Esophagus muscularis mucosa (tissue), 4 donors: ENCODE results near the gene PRDM5. TPM values are rescaled to one million over a fixed set of nuclear protein-coding genes. Genes with fewer than 3 reads are reported as not detected.

Experiments
- DNase-seq: peaks from one replicate; pipeline ENCODE4 v3.0.0-alpha.2; 2017; ENCODE audit errors: extremely low spot score
- H3K27ac ChIP-seq, 4 donors: fragments of 200-600 bp; sonication (generic); replicated peaks in 1 of 4; 1 replicate in 3 of 4; 2 replicates in 1 of 4; pipeline ENCODE4 v1.5.1; 2016 to 2019; ENCODE audit warnings: mild to moderate bottlenecking in 1 of 4
- H3K27me3 ChIP-seq, 4 donors: fragments of 200-600 bp; sonication (generic); one replicate each; pipeline versions ENCODE4 v1.5.1 to v1.6.0; 2016 to 2019
- H3K36me3 ChIP-seq, 4 donors: fragments of 200-600 bp; sonication (generic); one replicate each; pipeline ENCODE4 v1.5.1; 2016 to 2019
- H3K4me1 ChIP-seq, 4 donors: fragments of 200-600 bp; sonication (generic); one replicate each; pipeline ENCODE4 v1.5.1; 2016 to 2019
- H3K4me3 ChIP-seq, 4 donors: fragments of 200-600 bp; sonication (generic); 1 replicate in 2 of 4; 2 replicates in 2 of 4; pipeline ENCODE4 v1.5.1; 2016 to 2019; ENCODE audit warnings: mild to moderate bottlenecking in 4 of 4, moderate library complexity in 1 of 4
- H3K9me3 ChIP-seq, 4 donors: fragments of 200-600 bp; sonication (generic); 1 replicate in 3 of 4; 2 replicates in 1 of 4; pipeline ENCODE4 v1.5.1; 2016 to 2019
- EP300 ChIP-seq: sonication (generic); formaldehyde crosslinking; IDR thresholded peaks from one replicate; pipeline ENCODE4 v1.6.1; 2017; ENCODE audit warnings: antibody characterized with exemption
- POLR2A ChIP-seq: fragments of 450-650 bp; IDR thresholded peaks from one replicate; pipeline ENCODE4 v1.6.1; 2017; ENCODE audit warnings: antibody characterized with exemption, moderate library complexity, mild to moderate bottlenecking, low read depth
- POLR2AphosphoS5 ChIP-seq, 2 donors: sonication (generic); formaldehyde crosslinking; IDR thresholded peaks; one replicate each; pipeline ENCODE4 v1.6.1; 2017; ENCODE audit warnings: antibody characterized with exemption in 2 of 2
- WGBS: methylation state at CpG from one replicate; pipeline ENCODE4 v1.1.5; 2018; 5-methylcytosine and 5-hydroxymethylcytosine counted together
- intact Hi-C: fragments of 100-400 bp; cut with DNase I; formaldehyde crosslinking; loops from one replicate; pipeline ENCODE4 v1.15.1; 2023
- total RNA-seq, 4 donors: library from RNA; depleted of rRNA; stranded (reverse); fragments of >200 nt; gene quantifications; one replicate each; pipeline versions ENCODE4 v1.1.0 to v1.2.1, GENCODE V29; 2016
- TF ChIP-seq, protein P1 (sequence below), 3 experiments: fragments of 200-600 bp in 2 of 3; fragments of 450-650 bp in 1 of 3; sonication (generic) in 2 of 3; IDR thresholded peaks; one replicate each; pipeline ENCODE4 v1.5.1; 2017 to 2019; ENCODE audit warnings: antibody characterized with exemption in 3 of 3, mild to moderate bottlenecking in 2 of 3, moderate library complexity in 1 of 3

The PRDM5 gene
- total RNA-seq, 4 donors from 2014 or later: 10.8 to 17.0 (median 15.4) TPM

DNA sequence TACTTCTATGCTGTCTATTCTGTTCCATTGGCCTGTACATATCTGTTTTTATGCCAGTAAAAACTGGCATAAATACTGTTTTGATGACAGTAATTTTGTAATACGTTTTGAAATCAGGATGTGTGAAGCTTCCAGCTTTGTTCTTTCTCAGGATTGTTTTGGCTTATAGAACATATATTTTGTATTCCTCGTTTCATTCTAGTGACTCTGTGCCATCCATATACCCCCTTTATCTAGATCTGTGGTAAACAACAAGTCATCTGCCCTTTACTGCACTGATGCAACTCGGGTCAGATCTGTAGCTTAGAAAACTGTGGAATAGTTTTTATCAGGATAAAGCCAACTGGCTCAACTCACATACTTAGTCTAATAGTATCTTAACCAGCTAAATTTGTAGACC, 233.7 kb downstream of the PRDM5 start:
- intact Hi-C loops: no loop called here
- Histone ChIP-seq H3K4me3 (no peak overlapping the region), H3K36me3 (no peaks in the 10 kb centered on the region), H3K27me3 (no peaks in the 10 kb centered on the region), H3K4me1 (peaks cover 0 to 8% (median 0%) of the 10 kb centered on the region in 4 donors), H3K9me3 (no peaks in the 10 kb centered on the region), H3K27ac (no peak overlapping the region)
- WGBS: 88% methylated on average over 3 of the region's 3 CpGs
- TF ChIP-seq POLR2A (no peak), EP300 (no peak), POLR2AphosphoS5 (IDR thresholded peaks at IDR 0.05) (no peak)
- TF ChIP-seq, protein P1, sequence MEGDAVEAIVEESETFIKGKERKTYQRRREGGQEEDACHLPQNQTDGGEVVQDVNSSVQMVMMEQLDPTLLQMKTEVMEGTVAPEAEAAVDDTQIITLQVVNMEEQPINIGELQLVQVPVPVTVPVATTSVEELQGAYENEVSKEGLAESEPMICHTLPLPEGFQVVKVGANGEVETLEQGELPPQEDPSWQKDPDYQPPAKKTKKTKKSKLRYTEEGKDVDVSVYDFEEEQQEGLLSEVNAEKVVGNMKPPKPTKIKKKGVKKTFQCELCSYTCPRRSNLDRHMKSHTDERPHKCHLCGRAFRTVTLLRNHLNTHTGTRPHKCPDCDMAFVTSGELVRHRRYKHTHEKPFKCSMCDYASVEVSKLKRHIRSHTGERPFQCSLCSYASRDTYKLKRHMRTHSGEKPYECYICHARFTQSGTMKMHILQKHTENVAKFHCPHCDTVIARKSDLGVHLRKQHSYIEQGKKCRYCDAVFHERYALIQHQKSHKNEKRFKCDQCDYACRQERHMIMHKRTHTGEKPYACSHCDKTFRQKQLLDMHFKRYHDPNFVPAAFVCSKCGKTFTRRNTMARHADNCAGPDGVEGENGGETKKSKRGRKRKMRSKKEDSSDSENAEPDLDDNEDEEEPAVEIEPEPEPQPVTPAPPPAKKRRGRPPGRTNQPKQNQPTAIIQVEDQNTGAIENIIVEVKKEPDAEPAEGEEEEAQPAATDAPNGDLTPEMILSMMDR (IDR thresholded peaks at IDR 0.05): no peak
- no peak for DNase-seq

DNA sequence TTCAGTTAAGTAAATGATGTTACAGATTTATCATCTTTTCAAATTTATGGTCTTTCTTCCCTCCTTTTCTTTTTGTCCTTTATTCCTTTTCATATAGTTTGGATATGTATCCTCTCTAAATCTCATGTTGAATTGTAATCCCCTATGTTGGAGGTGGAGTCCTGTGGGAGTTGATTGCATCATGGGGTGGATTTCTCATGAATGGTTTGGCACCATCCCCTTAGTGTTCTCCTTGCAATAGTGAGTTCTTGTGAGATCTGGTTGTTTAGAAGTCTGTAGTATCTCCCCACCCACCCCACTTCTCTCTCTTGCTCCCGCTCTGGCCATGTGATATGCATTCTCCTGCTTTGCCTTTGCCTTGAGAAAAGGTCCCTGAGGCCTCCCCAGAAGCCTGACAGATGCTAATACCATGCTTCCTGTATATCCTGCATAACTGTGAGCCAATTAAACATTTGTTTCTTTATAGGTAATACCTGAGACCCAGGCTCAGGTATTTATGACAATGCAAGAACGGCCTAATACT, 236.7 kb downstream of the PRDM5 start:
- Histone ChIP-seq H3K4me3 (no peak overlapping the region), H3K27ac (no peak overlapping the region), H3K27me3 (no peaks in the 10 kb centered on the region), H3K36me3 (no peaks in the 10 kb centered on the region), H3K9me3 (no peaks in the 10 kb centered on the region), H3K4me1 (no peaks in the 10 kb centered on the region)
- DNase-seq: no peak
- intact Hi-C loops: no loop called here
- TF ChIP-seq, protein P1 (IDR thresholded peaks at IDR 0.05): no peak
- no peak for TF ChIP-seq EP300
- TF ChIP-seq POLR2A: no peak
- TF ChIP-seq POLR2AphosphoS5 (IDR thresholded peaks at IDR 0.05): no peak
- 86% methylated on average over 2 of the region's 2 CpGs for WGBS

DNA sequence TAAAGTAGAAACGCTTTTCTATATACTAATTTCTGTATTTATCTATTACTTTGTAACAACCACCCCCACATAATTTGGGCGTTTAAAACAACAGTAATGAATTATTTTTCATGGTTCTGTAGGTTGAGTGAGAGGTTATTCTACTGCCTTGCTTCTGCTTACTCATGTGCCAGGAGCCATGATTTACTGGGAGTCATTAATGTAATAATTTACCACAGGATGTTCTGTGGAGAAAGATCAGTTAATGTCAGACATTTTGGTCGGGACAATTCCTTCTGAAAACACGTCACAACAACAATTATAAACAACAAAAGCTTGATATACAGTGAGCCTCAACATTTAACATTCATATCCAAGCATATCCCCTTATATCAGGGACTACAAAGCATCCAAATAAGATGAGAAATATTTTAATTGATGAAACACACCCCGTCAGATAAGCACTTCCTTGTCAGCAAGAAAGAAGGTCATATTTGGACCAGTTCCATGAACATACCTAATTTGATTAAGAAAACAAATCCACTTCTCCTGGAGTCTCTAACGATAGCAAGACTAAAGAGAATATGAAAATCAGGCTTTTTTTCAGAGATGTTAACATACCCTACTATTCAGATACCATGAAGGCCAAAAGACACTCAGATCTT, 238.5 kb downstream of the PRDM5 start:
- DNase-seq: no peak
- intact Hi-C loops: no loop called here
- 66% methylated on average over 6 of the region's 6 CpGs for WGBS
- H3K36me3 ChIP-seq: no peaks in the 10 kb centered on the region
- H3K4me1 ChIP-seq: no peaks in the 10 kb centered on the region
- H3K27ac ChIP-seq: no peak overlapping the region
- no peak for TF ChIP-seq EP300
- TF ChIP-seq, protein P1 (IDR thresholded peaks at IDR 0.05): no peak
- TF ChIP-seq POLR2AphosphoS5 (IDR thresholded peaks at IDR 0.05): no peak
- no peak for TF ChIP-seq POLR2A
- H3K4me3 ChIP-seq: no peak overlapping the region
- H3K27me3 ChIP-seq: no peaks in the 10 kb centered on the region
- H3K9me3 ChIP-seq: no peaks in the 10 kb centered on the region

DNA sequence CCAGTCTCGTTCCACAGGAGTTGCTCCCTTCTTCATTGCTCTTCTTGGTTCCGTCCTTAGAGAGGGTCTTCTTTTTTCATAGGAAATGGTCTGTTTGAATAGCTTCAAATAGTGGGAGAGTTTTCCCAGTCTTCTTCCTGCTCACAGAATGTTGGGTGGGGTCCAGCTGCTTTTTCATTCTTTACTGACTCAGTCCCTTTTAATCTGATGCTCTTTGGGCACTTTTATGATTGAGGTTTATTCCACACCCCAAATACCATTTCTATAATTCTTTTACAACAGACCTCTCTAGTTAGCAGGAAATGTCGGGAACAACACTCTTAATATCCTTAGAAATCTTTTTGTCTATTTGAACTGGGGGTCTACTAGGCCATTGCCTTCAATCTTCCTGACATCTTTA, 239.5 kb downstream of the PRDM5 start:
- intact Hi-C loops: no loop called here
- H3K4me3 ChIP-seq: no peak overlapping the region
- H3K27me3 ChIP-seq: no peaks in the 10 kb centered on the region
- no peak for DNase-seq
- H3K27ac ChIP-seq: no peak overlapping the region
- H3K4me1 ChIP-seq: no peaks in the 10 kb centered on the region
- H3K36me3 ChIP-seq: no peaks in the 10 kb centered on the region
- no peak for TF ChIP-seq POLR2A
- TF ChIP-seq, protein P1 (IDR thresholded peaks at IDR 0.05): no peak
- no peak for TF ChIP-seq EP300
- no peak for TF ChIP-seq POLR2AphosphoS5 (IDR thresholded peaks at IDR 0.05)
- 81% methylated on average over 3 of the region's 3 CpGs for WGBS
- H3K9me3 ChIP-seq: no peaks in the 10 kb centered on the region
